GM11168 (cell line): ENCODE results near the gene SEPTIN8.

Experiments used
- in situ Hi-C: fragments of 300-500 bp; cut with MboI; formaldehyde crosslinking; loops from one replicate; pipeline ENCODE4 v1.12.0; 2022; ENCODE audit warnings: low sequenced_read_pairs; ENCODE audit not compliant: unreplicated experiment

SEPTIN8 gene

DNA sequence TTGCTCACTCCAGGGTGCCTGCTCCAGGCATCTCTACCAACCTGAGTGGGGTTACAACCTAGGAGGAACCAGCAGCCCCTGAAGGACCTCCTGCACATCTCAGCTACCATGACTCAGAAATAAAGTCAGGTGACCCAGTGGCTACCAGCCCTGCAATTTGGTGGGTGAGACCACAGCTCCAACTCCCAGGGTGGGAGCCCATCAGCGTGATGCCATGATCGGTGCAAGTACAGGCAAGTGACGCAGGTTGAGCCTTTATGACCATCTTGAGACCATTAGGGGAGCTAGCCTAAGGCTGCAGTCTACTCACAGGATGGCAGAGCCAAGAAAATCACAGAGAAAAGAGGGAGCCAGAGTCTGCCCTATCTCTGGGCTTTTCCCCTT, 8.6 kb downstream of the SEPTIN8 start:
- in situ Hi-C loops, result no loop called here

DNA sequence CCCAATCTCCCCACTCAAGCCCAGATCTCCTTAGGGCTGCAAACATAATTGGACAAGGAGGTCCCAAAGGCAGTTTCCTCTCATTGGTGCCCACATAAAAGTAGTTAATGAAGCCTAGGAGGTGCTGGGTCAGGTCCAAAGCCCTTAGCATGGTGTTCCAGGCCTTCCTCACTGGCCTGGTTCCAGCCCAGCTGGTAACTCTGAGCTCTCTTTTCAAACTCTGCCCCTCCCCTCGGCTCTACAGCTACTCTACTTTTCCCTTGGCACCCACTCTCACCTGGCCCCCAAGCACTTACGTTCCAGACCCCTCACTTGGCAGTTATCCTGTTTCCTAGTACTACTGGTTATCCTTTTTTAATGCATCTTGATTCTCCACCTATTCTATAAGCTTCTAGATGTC, 9.9 kb downstream of the SEPTIN8 start:
- in situ Hi-C loops, result no loop called here

DNA sequence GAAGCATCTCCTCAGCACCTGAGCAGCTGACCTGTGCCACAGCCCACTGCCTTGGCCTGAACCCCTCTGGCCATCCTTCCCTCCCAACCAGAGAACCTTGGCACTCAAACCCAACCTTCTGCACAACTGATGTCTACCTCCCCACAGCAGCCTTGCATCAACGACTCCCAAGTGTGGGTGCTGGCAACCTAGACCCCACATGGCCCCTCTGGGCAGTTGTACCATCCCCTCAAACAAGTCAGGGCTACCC, 10.3 kb downstream of the SEPTIN8 start:
- in situ Hi-C loops, result no loop called here

DNA sequence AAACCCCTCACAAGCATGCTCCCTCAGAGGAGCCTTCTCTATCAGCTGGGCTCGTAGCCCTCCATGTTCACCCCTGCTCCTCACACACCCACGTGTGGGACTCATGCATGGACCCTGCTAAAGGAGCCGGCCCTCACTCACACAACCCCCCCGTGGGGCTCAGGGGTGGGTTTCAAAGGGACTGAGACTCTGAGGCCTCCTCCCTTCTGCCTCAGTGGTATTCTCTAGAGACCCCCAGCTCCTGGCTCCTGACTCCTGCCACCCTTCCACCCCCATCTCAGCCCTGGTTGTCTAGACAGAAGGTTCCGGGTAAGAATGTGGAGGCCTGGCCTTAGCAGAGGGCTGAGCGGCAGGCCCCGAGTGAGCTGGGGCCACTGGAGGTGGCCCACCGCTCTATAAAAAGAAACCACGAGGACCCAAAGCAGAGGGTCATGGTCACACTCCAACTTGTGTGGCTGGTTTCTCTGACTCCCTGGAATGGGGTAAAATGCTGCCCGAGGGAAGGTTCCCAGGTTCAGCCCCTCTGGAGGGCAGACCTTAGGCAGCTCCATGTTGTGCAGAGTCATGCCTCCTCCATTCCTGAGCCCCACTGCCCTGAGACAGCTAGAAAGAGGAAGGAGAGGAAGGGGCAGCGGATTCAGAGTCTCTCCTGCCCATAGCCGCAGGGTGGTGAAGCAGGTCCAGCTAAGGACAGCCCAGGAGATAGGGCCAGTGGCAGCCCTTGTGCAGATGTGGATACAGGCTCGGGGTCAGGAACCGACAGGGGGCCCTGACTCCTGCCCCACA, 10.8 kb downstream of the SEPTIN8 start:
- in situ Hi-C loops, result no loop called here

DNA sequence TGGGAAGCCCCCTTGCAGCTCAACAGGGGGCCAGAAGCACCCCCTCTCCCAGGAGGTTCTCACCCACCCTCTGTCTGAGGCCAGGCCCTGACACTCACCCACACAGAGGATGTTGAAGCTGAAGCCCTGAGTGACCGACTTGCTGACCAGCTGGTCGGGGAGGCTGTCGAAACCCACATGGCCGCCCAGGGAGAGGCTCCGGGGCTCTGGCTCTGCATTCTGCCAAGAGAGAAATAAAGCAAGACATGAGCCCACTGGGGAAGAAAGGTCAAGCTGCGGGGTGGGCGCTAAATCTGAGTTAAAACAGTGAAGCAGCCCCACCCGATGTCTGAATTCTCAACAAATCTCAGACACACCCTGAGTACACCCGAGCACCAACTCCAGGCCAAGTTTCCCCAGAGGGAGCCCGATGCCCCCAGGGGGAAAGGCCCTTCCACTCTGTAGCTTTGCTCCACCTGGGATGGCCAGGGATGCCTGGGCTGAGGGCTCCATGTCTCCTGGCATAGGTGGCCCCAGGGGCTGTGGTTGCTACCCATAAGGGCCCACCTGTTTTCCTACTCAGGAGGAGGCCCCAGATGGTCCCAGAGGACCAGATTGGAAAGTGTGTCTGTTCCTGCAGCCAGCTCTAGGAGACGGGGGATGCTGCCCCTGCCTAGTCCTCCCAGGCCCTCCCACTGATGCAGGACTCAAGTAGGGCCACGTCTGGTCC, 11.6 kb downstream of the SEPTIN8 start:
- in situ Hi-C loops, result no loop called here

- in situ Hi-C loops, result no loop called here
Observed at GRCh38 chr5:132764671-132765238, 12.3 kb downstream of the SEPTIN8 start.

GRCh38 chr5:132764051-132764450, 13.0 kb downstream of the SEPTIN8 start:
- in situ Hi-C loops, result no loop called here

DNA sequence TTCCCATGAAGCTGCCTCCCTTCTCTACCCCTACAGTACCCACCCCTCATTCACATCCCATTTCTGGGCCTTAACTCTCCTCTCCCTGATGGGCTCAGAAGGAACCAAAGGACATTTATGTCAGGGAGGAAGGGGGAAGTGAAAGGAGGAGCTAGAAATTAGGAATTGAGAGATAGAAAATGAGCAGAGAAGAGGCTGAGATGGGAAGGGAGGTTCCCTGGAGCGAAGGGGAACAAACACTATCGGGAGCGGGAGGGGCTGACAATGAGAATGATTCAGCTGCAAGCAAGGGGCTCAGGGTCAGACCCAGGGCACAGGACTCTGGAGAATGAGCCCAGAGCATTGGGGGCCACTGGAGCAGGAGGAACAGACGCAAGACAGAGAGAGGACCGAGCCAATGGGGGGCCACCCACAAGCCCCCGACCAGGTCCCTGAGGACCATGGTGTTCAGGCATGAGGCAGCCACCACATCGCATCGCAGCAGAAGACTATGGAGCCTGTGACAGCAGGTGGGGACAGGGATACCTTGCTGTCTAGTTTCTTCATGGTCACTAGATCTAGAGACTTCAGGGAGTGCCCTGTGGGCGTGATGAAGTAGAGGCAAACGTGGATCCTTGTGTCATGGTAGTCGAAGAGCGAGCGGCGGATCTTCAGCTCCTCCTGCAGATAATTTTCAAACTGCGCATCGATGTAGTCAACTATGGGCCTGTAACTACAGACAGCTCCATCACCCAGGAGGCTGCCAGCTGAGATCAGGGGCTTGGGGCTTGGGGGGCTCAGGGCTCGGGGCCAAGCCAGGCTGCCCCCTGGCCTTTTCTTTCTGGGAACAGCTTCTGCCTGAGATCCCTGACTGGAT, 13.6 kb downstream of the SEPTIN8 start:
- in situ Hi-C loops, result no loop called here

GRCh38 chr5:132762246-132763000, 14.6 kb downstream of the SEPTIN8 start:
- in situ Hi-C loops, result no loop called here

DNA sequence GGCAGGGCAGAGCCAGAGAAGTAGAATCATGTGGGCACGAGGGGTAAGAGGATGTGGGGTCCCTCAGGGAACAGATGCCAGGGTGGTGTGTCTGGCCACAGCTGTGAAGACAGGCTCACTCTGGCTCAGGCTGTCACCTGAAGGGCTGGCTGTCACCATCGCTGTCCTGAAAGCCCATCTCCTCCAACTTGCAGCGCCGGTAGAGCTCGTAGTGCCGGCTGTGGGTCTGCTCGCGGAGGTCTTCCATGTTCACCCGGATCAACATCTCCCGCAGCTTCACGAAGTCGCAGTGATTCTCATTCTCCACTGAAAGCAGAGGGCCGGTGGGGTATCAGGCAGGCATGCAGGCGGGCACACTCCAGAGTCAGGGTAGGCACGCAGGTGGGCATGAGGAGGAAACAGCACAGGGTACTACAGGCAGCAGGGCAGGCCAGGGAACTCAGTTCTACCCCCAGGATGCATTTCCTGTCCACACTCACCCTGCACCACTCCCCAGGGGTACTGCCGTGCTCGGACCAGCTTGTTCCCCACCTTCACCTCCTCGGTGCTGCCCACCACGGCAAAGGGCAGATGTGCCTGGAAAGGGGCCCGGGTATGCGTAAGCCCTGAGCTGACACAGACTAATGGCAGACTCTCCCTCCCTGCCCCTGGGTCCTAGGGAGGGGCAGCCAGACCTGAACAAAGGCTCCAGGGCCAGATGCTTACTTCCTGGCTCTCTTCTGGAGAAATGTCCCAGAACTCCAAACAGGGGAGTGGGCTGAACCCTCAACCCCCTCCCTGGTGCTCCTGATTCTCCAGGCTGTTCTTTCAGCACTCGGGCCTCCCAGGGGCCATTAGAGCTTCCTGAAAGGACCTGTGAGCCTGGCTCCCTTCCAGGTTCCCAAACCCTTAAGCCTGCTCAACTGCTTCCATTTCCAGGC, 15.5 kb downstream of the SEPTIN8 start:
- in situ Hi-C loops, result no loop called here

- in situ Hi-C loops, result no loop called here
Observed at GRCh38 chr5:132760601-132761317, 16.3 kb downstream of the SEPTIN8 start.

DNA sequence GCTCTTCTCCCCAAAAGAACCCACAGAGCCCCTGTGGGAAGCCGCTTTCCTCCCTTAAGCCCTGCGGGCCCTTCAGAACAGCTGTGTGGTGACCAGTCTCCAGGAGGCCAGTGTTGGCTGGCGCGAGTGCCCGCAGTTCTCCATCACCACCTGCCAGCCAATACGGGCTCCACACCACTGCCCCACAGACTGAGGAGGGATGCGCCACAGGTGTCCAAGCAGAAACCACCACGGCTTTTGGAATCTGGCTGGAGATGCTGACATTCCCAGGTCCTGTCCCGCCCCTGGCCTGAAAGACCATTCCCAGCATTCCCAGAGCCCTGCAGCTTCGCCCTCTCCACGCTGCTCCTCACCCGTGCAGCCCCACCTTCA, 17.0 kb downstream of the SEPTIN8 start:
- in situ Hi-C loops, result no loop called here

- in situ Hi-C loops, result no loop called here
Observed at GRCh38 chr5:132759114-132760048, 17.7 kb downstream of the SEPTIN8 start.

DNA sequence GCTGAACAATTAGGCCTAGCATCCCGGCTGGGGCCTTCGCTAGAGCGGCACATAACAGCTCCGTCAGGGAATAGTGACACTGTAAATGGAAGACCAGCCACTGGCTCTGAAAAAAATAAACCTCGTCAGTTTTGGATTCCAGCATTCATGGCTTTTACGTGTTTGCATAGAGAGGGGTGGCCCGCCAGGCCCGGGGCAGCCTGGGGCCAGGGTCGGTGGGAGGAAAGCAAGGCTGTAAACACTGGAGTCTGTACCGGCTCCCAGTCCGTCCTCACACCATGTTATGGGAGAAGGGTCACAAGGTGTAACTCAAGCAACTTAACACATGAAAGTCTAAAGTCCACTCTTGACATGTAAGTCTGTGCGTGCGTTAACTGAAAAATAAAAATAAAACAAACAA, 18.6 kb downstream of the SEPTIN8 start:
- in situ Hi-C loops, result no loop called here

DNA sequence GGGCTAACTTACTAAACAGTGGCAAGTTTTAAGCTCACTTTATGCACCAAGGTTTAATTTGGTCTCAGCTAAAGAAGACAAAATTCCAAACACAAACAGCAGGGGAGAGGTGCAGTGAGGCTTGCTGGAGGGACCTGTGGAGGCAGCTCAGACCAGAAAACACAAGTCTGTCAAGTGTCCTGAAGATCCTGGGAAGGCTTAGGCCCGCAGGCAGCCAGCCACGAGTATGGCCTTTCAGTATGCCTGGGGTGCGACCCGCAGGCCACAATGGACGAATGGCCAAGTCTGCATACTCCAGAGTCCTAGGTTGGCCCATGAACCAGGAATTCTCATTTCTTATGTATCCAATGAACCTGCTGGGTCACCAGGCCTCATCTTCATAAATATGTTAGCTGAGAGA, 20.5 kb downstream of the SEPTIN8 start:
- in situ Hi-C loops, result no loop called here

DNA sequence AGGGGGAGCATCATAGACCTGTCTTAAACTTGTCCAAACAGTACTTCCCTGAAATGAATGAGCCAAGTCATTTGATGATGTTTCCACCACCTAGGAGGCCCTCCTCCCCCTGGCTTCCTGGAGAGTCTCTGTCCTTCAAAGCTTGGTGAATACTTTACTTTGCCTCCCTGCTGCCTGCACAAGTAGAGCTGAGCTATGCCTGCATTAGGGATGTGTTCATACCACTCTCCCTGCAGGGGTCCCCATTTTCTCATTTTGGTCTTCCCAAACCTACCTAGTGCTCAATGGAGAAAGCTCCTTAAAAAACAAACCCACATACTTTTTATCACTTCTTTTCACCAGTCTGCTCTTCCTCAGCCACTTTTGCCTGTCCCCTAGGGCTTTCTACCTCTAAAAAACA, 22.1 kb downstream of the SEPTIN8 start:
- in situ Hi-C loops, result no loop called here

- in situ Hi-C loops, result no loop called here
Observed at GRCh38 chr5:132754111-132754510, 22.9 kb downstream of the SEPTIN8 start.
